HG02623 (cell line): ENCODE data around the gene NTF3.
"Not testable (repeated sequence)": the region's sequence is repeated elsewhere in the genome, so short reads cannot be mapped to it uniquely, and the experiment has no call there.

Experiments
- ATAC-seq: cut with Tn5 transposase; IDR thresholded peaks from one replicate; pipeline ENCODE4 v1.9.1; 2021; ENCODE audit warnings: moderate library complexity; ENCODE audit not compliant: unreplicated experiment

The NTF3 gene

DNA sequence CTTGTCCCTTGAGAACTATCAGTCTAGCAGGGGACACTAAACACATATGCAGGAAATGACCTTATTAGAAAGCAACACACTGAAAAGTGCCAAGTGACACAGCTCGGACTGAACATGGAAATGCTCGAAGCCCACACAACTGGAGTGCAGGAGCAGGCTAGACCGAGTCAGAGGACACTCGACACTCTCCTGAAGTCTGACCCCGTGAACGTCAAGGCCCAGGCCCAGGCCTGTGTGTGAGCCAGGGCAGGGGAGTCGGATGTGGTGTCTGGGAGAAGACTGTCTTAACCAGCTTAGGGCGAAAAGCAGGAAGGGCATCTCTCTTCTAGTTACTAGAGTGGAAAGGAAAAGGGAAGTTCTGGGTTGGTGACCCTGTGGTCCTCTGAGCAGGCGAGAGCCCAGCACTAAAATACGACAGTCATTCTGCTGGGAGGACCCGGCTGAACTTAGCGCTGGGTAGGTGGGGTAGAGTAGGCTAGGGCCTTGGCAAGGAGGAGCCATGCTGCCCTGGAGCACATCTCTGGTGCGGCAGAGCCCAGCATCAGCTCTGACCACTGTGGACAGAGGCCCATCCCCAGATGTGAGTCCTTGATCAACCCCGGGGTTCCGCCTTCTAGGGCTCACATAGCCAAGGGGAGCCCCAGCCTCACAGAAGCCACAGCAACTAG, 93.0 kb downstream of the NTF3 start:
- ATAC-seq, result no peak

- ATAC-seq, result no peak
These were observed 94.0 kb downstream of the NTF3 start for GRCh38 chr12:5525783-5526367.

DNA sequence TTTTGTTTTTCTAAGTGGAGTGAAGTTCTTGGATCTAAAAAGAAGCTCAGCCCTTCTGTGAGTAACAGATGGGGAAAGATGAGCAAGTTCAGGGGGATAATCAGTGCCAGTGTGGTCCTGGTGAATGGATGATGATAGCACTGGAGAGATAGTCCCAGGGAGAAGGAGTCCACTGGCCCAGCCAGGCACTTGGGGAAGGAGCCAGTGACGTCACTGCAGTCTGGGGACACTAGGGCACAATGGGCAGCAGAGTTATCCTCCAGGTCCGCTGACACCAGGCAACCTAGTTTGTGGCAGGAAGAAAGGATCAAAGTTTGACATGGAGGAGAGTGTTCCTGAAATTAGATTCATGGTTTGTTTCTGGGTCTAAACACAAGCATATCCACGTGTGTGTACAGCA, 101.5 kb downstream of the NTF3 start:
- ATAC-seq, result no peak

- ATAC-seq, result no peak
These were observed 102.7 kb downstream of the NTF3 start for GRCh38 chr12:5534426-5535199.

DNA sequence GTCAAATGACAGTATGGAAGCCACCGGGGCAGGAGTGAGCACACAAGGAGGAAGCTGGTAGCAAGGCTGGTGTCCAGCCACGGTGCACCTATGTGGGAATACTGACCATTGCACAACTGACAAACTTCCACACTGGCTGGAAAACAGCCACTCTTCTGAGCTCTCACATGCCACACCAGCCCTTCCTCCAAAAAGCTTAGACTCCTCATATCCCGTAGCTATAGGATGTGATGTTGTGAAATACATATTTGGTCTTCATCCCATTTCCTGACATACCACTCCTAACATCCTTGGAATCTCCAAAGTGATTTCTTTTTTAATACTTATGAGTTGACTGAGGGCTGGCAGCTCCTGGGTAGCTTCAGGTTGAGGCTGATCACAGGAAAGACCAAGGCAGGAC, 103.6 kb downstream of the NTF3 start:
- no peak for ATAC-seq

DNA sequence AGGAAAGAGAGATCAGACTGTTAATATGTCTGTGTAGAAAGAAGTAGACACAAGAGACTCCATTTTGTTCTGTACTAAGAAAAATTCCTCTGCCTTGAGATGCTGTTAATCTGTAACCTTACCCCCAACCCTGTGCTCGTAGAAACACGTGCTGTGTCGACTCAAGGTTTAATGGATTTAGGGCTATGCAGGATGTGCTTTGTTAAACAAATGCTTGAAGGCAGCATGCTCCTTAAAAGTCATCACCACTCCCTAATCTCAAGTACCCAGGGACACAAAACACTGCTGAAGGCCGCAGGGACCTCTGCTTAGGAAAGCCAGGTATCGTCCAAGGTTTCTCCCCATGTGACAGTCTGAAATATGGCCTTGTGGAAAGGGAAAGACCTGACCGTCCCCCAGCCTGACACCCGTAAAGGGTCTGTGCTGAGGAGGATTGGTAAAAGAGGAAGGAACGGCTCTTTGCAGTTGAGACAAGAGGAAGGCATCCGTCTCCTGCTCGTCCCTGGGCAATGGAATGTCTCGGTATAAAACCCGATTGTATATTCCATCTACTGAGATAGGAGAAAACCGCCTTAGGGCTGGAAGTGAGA, 105.2 kb downstream of the NTF3 start:
- not testable (repeated sequence) for ATAC-seq

- ATAC-seq, result no peak
These were observed 105.9 kb downstream of the NTF3 start for GRCh38 chr12:5537771-5538170.
